ENCODE data around the gene STAG3. TPM values are rescaled to one million over a fixed set of nuclear protein-coding genes. Genes with fewer than 3 reads are reported as not detected.

STAG3 gene
- total RNA-seq, 1 experiment from 2014 or later: 5.2 TPM

DNA sequence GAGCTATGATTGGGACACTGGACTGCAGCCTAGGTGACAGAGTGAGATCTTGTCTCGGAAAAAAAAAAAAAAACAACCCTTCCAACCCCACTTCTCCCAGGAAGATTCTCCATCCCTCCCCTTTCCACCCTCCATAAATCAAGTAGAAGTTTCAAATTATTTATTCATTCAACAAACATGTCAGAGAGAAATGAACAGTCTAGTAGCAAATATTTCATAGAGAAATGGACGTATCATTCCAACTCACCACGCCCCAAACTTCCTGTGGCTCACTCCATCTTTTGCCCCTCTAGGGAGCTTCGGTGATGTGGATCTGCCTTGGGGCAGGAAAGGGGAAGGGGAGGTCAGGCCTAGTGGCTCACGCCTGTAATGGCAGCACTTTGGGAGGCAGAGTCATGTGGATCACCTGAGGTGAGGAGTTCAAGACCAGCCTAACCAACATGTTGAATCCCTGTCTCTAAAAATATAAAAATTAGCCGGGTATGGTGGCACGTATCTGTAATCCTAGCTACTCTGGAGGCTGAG lies 18.6 kb upstream of the STAG3 start:
- CTCF ChIA-PET: interaction anchor here (1.0 to 2.5 kb wide), 5 partner anchors 10 to 58 kb away, joined by 4 to 14 read pairs (median 4); partner anchors contain the start of gene GAL3ST4
- no peaks in the 10 kb centered on the region for H3K27me3 Mint-ChIP-seq (ENCODE audit: low read depth)
- peaks cover 32% of the 10 kb centered on the region for H3K4me1 Mint-ChIP-seq
- ATAC-seq (no peak), DNase-seq (ENCODE audit: low spot score) (peak; percentile 39)
- H3K27ac Mint-ChIP-seq: peak overlapping the region; percentile 54
- no peaks in the 10 kb centered on the region for H3K9me3 Mint-ChIP-seq
- no peak for TF ChIP-seq ELF4 (CRISPR knock-in tag; IDR thresholded peaks at IDR 0.05; ENCODE audit: low read depth)
- no peak for TF ChIP-seq ZNF317 (CRISPR knock-in tag; IDR thresholded peaks at IDR 0.05; ENCODE audit: borderline replicate concordance, low read depth)
- no peak for TF ChIP-seq FOXJ3 (CRISPR knock-in tag; IDR thresholded peaks at IDR 0.05; ENCODE audit: borderline replicate concordance)
- TF ChIP-seq, protein P1, sequence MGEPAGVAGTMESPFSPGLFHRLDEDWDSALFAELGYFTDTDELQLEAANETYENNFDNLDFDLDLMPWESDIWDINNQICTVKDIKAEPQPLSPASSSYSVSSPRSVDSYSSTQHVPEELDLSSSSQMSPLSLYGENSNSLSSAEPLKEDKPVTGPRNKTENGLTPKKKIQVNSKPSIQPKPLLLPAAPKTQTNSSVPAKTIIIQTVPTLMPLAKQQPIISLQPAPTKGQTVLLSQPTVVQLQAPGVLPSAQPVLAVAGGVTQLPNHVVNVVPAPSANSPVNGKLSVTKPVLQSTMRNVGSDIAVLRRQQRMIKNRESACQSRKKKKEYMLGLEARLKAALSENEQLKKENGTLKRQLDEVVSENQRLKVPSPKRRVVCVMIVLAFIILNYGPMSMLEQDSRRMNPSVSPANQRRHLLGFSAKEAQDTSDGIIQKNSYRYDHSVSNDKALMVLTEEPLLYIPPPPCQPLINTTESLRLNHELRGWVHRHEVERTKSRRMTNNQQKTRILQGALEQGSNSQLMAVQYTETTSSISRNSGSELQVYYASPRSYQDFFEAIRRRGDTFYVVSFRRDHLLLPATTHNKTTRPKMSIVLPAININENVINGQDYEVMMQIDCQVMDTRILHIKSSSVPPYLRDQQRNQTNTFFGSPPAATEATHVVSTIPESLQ (CRISPR knock-in tag; IDR thresholded peaks at IDR 0.05): no peak
- TF ChIP-seq EMX1 (CRISPR knock-in tag; IDR thresholded peaks at IDR 0.05): no peak
- TF ChIP-seq, protein P2, sequence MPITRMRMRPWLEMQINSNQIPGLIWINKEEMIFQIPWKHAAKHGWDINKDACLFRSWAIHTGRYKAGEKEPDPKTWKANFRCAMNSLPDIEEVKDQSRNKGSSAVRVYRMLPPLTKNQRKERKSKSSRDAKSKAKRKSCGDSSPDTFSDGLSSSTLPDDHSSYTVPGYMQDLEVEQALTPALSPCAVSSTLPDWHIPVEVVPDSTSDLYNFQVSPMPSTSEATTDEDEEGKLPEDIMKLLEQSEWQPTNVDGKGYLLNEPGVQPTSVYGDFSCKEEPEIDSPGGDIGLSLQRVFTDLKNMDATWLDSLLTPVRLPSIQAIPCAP (CRISPR knock-in tag; IDR thresholded peaks at IDR 0.05): no peak
- no peak for TF ChIP-seq TCF7 (CRISPR knock-in tag; IDR thresholded peaks at IDR 0.05; ENCODE audit: low read depth)
- no peak for TF ChIP-seq SMAD3 (CRISPR knock-in tag; IDR thresholded peaks at IDR 0.05; ENCODE audit: borderline replicate concordance)
- no peak for TF ChIP-seq NR3C1 (CRISPR knock-in tag; conservative IDR thresholded peaks at IDR 0.05; ENCODE audit: low read depth)
- TF ChIP-seq, protein P3, sequence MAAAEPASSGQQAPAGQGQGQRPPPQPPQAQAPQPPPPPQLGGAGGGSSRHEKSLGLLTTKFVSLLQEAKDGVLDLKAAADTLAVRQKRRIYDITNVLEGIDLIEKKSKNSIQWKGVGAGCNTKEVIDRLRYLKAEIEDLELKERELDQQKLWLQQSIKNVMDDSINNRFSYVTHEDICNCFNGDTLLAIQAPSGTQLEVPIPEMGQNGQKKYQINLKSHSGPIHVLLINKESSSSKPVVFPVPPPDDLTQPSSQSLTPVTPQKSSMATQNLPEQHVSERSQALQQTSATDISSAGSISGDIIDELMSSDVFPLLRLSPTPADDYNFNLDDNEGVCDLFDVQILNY (CRISPR knock-in tag; IDR thresholded peaks at IDR 0.05): no peak
- H3K4me3 Mint-ChIP-seq: peak overlapping the region; percentile 75
- POLR2A ChIA-PET: interaction anchor here (0.6 to 1.3 kb wide), 2 partner anchors 9 to 10 kb away, joined by 3 to 5 read pairs; partner anchors contain the start of genes GAL3ST4 and LAMTOR4
- H3K36me3 Mint-ChIP-seq: peaks cover 12% of the 10 kb centered on the region

DNA sequence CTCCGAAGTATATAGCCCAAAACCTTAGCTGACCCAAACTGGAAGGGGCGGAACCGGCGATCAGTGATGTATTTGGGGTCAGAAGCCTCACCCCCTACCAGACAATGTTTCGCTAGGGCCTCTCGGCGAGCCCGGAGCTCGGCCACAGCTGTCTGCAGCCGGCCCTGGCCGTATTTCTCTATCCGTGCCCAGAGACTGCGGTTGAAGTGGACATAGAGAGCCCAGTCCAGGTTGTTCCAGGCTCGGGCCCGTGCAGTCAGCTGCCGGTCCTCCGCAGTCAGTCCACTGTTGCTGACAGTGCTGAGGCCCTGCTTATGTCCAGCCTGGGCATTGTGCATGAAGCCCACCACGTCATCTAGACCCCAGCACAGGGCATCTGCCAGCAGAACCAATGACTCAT lies 17.7 kb upstream of the STAG3 start:
- Mint-ChIP-seq H3K27me3 (ENCODE audit: low read depth) (no peaks in the 10 kb centered on the region), H3K4me1 (peaks cover 29% of the 10 kb centered on the region), H3K4me3 (no peak overlapping the region), H3K36me3 (peaks cover 10% of the 10 kb centered on the region), H3K9me3 (no peaks in the 10 kb centered on the region), H3K27ac (no peak overlapping the region)
- ATAC-seq (no peak), DNase-seq (ENCODE audit: low spot score) (no peak)
- CTCF ChIA-PET: interaction anchor here (1.1 to 2.5 kb wide), 3 partner anchors 9 to 57 kb away, joined by 4 to 14 read pairs (median 7); partner anchors contain the start of gene GAL3ST4
- TF ChIP-seq, protein P4, sequence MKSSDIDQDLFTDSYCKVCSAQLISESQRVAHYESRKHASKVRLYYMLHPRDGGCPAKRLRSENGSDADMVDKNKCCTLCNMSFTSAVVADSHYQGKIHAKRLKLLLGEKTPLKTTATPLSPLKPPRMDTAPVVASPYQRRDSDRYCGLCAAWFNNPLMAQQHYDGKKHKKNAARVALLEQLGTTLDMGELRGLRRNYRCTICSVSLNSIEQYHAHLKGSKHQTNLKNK (CRISPR knock-in tag; IDR thresholded peaks at IDR 0.05): no peak
- TF ChIP-seq, protein P5, sequence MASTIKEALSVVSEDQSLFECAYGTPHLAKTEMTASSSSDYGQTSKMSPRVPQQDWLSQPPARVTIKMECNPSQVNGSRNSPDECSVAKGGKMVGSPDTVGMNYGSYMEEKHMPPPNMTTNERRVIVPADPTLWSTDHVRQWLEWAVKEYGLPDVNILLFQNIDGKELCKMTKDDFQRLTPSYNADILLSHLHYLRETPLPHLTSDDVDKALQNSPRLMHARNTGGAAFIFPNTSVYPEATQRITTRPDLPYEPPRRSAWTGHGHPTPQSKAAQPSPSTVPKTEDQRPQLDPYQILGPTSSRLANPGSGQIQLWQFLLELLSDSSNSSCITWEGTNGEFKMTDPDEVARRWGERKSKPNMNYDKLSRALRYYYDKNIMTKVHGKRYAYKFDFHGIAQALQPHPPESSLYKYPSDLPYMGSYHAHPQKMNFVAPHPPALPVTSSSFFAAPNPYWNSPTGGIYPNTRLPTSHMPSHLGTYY (CRISPR knock-in tag; IDR thresholded peaks at IDR 0.05): no peak
- TF ChIP-seq ZNF138 (CRISPR knock-in tag; conservative IDR thresholded peaks at IDR 0.05) (no peak), ZNF396 (CRISPR knock-in tag; IDR thresholded peaks at IDR 0.05; ENCODE audit: borderline replicate concordance) (no peak), CREM (CRISPR knock-in tag; IDR thresholded peaks at IDR 0.05) (no peak), ZBTB21 (CRISPR knock-in tag; IDR thresholded peaks at IDR 0.05; ENCODE audit: borderline replicate concordance) (no peak), NFATC4 (CRISPR knock-in tag; IDR thresholded peaks at IDR 0.05) (no peak), TCF7 (CRISPR knock-in tag; IDR thresholded peaks at IDR 0.05; ENCODE audit: low read depth) (no peak), ETV6 (CRISPR knock-in tag; IDR thresholded peaks at IDR 0.05) (no peak), ZNF219 (CRISPR knock-in tag; IDR thresholded peaks at IDR 0.05; ENCODE audit: borderline replicate concordance) (no peak)
- TF ChIP-seq, protein P6, sequence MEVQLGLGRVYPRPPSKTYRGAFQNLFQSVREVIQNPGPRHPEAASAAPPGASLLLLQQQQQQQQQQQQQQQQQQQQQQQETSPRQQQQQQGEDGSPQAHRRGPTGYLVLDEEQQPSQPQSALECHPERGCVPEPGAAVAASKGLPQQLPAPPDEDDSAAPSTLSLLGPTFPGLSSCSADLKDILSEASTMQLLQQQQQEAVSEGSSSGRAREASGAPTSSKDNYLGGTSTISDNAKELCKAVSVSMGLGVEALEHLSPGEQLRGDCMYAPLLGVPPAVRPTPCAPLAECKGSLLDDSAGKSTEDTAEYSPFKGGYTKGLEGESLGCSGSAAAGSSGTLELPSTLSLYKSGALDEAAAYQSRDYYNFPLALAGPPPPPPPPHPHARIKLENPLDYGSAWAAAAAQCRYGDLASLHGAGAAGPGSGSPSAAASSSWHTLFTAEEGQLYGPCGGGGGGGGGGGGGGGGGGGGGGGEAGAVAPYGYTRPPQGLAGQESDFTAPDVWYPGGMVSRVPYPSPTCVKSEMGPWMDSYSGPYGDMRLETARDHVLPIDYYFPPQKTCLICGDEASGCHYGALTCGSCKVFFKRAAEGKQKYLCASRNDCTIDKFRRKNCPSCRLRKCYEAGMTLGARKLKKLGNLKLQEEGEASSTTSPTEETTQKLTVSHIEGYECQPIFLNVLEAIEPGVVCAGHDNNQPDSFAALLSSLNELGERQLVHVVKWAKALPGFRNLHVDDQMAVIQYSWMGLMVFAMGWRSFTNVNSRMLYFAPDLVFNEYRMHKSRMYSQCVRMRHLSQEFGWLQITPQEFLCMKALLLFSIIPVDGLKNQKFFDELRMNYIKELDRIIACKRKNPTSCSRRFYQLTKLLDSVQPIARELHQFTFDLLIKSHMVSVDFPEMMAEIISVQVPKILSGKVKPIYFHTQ (CRISPR knock-in tag; IDR thresholded peaks at IDR 0.05): no peak
- POLR2A ChIA-PET: interaction anchor here (1.3 kb wide), 1 partner anchor 8 kb away, joined by 5 read pairs; the partner anchor contains the start of gene GAL3ST4
